Measurements from ENCODE around the gene ATP6V0C.
"Not testable (repeated sequence)": the region's sequence is repeated elsewhere in the genome, so short reads cannot be mapped to it uniquely, and the experiment has no call there.

Gene ATP6V0C

DNA sequence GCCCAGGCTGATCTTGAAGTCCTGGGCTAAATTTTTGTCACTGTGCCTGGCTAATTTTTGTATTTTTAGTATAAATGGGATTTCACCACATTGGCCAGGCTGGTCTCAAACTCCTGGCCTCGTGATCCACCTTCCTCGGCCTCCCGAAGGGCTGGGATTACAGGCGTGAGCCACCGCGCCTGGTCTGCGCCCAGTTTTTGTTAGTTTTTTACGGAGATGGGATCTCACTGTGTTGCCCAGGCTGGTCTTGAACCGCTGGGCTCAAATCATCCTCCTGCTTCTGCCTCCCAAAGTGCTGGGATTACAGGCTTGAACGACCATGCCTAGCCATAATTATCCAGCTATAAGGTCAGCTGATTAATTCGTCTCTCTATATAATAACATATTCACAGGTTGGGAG lies 20.2 kb downstream of the ATP6V0C start:
- TF ChIP-seq, protein P1, sequence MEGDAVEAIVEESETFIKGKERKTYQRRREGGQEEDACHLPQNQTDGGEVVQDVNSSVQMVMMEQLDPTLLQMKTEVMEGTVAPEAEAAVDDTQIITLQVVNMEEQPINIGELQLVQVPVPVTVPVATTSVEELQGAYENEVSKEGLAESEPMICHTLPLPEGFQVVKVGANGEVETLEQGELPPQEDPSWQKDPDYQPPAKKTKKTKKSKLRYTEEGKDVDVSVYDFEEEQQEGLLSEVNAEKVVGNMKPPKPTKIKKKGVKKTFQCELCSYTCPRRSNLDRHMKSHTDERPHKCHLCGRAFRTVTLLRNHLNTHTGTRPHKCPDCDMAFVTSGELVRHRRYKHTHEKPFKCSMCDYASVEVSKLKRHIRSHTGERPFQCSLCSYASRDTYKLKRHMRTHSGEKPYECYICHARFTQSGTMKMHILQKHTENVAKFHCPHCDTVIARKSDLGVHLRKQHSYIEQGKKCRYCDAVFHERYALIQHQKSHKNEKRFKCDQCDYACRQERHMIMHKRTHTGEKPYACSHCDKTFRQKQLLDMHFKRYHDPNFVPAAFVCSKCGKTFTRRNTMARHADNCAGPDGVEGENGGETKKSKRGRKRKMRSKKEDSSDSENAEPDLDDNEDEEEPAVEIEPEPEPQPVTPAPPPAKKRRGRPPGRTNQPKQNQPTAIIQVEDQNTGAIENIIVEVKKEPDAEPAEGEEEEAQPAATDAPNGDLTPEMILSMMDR (IDR thresholded peaks at IDR 0.05; ENCODE audit: low read depth, low read length): no peak

DNA sequence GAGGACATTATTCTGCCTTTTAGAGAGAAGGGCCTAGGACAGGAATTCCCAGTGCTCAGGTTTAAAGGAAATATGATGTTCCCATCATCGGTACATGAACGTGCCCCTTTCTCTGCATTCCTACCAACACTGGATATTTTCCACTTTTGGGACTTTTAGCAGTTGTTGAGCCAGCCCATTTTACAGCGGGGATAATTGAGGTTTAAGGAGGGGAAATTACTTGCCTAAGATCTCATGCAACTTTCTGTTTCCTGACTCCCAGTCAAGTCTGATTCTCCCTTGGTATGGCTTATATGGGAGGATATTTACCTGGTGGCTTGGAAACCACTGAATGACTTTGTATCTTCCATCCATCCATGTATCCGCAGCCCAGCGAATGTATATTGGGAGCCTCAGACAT lies 20.6 kb downstream of the ATP6V0C start:
- H3K4me3 ChIP-seq (ENCODE audit: low read depth, low read length): not testable (repeated sequence)

More for the DNA sequence above, 20.2 kb downstream of the ATP6V0C start:
- no peak overlapping the region for H3K4me3 ChIP-seq (ENCODE audit: low read depth, low read length)

DNA sequence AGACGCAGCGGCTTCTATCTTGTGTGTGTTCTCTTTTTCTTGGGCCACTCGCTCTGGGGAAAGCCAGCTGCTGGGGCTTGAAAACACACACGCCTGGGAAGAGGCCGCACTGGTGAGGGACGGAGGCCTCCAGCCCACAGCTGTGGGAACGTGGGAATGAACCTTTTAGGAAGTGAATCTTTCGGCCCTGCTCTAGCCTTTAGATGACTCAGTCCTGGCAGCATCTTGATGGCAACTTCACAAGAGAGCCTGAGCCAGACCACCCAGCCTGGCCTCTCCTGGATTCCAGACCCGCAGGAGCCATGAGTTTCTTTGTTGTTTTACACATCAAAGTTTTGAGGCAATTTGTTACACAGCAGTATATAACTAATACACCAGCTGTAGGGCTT lies 21.9 kb downstream of the ATP6V0C start:
- H3K4me3 ChIP-seq (ENCODE audit: low read depth, low read length): no peak overlapping the region
- TF ChIP-seq, protein P1 (IDR thresholded peaks at IDR 0.05; ENCODE audit: low read depth, low read length): no peak

DNA sequence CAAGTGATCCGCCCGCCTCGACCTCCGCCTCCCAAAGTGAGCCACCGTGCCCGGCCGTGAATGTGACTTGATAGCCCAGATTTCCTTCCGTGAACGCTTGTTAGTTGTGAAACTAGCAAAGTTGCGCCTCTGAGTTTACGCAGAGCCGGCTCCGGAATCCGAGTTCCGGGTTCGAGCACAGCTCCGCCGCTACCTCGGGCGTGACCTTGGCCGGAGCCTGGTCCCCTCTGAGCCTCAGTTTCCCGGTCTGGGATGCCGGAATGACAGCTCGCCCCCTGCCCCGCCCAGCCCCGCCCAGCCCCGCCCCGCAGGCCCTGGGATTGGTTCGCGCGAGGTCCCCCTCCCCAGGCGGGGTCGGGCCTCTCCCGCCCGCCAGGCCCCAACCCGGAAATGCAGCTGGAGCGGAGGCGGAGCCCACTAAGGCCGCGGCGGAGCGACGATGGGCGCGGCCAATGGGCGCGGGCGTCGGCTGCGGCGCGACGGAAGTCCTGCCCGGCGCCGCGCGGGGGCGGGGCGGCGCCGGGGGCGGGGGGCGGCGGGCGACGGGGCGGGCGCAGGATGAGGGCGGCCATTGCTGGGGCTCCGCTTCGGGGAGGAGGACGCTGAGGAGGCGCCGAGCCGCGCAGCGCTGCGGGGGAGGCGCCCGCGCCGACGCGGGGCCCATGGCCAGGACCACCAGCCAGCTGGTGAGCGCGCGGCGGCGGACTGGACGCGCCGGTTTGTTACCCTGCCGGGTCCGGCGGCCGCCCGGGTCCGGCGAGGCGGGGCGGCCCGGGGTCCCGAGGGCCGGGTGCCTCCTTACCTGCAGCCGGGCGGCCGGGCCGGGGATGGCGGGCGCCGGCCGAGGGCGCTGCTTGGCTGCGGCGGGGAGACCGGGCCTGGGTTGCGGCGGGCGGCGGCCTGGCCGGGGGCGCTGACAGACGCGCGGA lies 24.0 kb downstream of the ATP6V0C start, which contains the start of gene PDPK1:
TSS of gene PDPK1 (plus strand) at position 571 of the 929 bp plus-strand sequence. CDS start at position 663, 92 bp downstream.
- H3K4me3 ChIP-seq (ENCODE audit: low read depth, low read length): peak within 1 kb of the TSS; percentile 67
- TF ChIP-seq, protein P1 (IDR thresholded peaks at IDR 0.05; ENCODE audit: low read depth, low read length): no peak

DNA sequence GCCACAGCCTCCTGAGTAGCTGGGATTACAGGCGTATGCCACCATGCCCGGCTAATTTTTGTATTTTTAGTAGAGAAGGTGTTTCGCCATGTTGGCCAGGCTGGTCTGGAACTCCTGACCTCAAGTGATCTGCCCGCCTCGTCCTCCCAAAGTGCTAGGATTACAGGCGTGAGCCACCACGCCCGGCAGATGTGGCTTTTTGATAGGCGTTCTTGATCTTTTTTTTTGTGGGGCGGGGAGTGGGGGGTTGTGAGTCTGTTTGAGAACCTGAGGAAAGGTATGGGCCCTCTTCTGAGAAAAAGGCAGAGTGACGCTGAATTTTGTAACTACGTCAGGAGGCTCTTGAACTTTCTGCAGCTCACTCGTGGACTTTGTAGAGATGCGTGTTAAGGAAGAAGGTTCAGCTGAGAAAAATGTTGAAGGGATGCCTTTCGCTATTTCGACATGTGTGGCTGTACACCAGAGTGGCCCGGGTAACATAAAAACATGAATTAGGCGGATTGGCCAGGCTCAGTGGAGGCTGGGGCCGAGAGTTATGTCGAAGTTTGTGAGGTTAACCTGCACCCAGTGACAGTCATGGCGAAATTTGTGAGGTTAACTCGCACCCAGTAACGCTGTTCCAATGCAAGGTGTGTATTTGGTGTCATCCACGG lies 25.6 kb downstream of the ATP6V0C start:
- H3K4me3 ChIP-seq (ENCODE audit: low read depth, low read length): peak overlapping the region; percentile 63

DNA sequence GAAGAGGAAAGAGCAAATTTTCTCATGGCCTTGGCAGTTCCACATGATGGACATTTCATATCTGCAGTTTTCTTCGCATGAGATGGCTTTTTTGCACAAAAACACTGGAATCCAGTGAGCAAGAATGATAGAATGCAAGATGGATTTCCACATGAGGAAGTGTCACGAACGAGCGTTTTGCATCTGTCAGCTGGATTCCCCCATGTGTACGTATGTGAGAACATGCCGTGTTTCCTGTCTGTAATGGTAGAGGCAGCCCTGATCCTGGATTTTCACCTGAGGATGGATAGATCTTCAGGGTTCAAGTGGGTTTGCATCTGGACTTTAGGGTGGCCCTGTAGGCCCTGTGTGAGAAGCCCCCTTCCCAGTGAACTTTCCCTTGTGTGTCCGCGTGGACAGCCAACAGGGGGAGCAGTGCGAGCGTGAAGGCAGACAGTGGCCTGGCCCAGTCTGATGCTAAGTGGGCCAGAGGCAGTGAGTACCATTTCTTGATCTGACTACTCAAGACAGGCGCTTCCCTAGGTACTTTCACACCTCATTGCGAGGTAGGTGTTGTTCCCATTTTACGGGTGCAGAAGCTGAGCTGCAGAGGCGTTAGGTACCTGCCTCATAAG lies 26.2 kb downstream of the ATP6V0C start:
- TF ChIP-seq, protein P1 (IDR thresholded peaks at IDR 0.05; ENCODE audit: low read depth, low read length): peak; percentile 26
- H3K4me3 ChIP-seq (ENCODE audit: low read depth, low read length): not testable (repeated sequence)

DNA sequence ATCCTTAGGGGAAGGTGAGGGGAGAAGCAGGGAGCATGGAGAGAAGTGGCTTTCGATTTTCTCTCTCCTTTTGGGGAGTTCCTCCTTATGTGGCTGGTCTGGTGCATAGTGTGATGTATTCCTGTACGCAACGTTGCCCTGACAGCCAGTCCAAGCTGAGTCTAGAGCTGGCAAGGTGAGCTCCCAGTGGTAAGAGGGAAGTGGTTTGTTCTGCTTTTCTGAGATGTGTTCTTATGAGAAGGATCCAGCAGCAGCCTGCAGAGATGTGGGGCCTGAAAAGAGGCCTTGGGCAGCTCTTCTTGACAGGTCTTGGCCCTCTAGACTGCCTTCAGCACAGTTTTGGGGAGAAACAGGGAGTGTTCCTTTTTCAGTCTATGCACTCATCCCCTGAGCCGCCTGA lies 27.2 kb downstream of the ATP6V0C start:
- not testable (repeated sequence) for H3K4me3 ChIP-seq (ENCODE audit: low read depth, low read length)

DNA sequence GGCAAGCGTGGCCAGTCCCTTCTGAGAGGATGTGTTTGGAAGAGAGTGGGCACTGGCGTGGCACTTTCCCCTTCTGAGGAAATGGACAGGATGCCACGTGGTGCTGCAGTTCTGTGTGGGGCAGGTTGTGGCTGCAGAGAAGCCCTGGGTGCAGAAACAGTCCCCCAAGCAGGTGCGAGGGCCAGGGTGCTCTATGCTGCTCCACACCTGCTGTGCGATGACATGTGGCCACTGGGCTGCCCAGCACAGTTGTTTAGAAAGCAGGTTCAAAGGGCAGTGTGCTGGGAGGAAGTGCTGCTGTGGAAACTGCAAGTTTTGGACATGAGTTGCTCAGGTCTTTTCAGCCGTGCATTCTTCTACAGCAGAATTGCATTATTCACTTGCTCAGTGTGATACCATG lies 27.7 kb downstream of the ATP6V0C start:
- H3K4me3 ChIP-seq (ENCODE audit: low read depth, low read length): not testable (repeated sequence)

DNA sequence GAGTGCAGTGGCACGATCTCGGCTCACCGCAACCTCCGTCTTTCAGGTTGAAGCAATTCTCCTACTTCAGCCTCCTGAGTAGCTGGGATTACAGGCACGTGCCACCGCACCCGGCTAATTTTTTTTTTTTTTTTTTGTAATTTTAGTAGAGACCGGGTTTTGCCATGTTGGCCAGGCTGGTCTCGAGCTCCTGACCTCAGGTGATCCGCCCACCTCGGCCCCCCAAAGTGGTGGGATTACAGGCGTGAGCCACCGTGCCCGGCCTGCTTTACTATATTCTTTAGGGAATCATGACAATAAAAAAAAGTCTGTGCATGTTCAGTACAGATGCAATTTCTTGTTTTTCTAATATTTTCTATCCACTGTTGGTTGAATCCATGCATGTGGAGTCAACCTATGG lies 30.0 kb downstream of the ATP6V0C start:
- not testable (repeated sequence) for H3K4me3 ChIP-seq (ENCODE audit: low read depth, low read length)

DNA sequence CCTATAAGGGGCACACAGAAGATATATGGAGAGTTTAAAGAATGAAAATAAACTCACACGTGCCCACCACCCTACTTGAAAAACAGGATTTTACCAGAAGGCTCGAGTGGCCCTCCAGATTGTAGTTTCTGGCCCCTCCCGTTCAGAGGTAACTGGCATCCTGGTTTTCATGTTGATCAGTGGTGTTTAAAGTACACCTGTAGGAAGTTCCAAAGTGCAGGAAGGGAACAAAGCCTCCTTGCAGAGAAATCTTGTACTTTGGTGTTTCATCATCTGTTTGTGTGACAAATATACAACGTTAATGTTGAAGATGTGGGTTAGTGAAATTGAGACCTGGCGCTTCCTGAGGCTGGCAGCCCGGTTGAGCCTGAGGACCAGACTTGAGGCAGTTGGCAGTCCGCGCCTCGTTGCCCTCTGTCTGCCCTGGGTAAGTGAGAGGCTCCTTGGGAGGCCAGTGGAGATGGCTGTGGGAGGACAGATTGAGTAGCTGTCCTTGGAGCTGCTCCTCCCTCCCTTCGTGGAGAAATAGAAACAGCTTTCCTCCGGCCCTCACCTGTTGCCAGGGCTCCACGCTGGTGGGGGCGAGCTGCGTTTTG lies 36.6 kb downstream of the ATP6V0C start:
- not testable (repeated sequence) for H3K4me3 ChIP-seq (ENCODE audit: low read depth, low read length)

DNA sequence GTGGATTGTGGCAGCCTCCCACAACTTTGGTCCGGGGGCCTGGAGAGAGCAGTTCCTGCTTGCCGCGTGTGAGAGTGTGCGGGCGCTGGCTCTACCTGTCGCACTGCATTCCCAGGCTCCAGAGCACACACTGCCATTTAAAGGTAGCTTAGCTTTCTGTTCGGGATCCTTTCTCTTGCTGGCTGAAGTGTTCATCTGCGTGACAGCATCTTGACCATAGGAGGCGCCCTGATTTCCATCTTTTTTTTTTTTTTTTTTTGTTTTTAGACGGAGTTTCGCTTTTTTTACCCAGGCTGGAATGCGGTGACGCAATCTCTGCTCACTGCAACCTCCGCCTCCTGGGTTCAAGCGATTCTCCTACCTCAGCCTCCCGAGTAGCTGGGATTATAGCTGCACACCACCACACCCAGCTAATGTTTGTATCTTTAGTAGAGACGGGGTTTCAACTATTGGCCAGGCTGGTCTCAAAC lies 37.7 kb downstream of the ATP6V0C start:
- not testable (repeated sequence) for H3K4me3 ChIP-seq (ENCODE audit: low read depth, low read length)

DNA sequence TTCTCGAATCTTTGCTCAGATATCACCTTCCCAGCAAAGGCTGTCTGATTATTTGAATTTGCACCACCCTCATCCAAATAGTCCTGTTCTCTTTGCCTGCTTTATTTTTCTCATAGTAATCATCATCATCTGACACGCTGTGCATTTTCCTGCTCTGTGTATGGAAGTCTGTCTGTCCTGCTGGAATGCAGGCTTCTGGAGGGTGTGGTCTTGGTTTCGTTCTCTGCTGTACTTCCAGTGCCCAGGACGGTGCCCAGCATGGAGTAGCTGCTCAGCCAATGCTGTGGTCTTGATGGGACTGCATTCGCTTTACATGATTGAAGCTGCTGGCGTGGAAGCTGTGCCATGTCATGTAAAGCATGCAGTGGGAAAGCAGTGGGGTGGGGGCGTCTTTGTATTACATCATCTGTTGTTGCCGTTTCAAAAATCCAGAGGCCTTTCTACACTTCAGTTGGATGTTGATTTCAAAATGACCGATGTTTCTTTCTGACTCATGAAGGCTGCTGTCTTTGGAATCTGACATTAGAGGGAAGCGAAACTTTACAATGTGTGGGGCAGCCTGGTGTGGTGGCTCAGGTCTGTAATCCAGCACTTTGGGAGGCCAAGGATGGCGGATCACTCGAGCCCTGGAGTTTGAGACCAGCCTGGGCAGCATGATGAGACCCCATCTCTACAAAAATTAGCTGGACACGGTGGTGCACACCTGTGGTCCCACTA lies 41.1 kb downstream of the ATP6V0C start:
- not testable (repeated sequence) for H3K4me3 ChIP-seq (ENCODE audit: low read depth, low read length)

DNA sequence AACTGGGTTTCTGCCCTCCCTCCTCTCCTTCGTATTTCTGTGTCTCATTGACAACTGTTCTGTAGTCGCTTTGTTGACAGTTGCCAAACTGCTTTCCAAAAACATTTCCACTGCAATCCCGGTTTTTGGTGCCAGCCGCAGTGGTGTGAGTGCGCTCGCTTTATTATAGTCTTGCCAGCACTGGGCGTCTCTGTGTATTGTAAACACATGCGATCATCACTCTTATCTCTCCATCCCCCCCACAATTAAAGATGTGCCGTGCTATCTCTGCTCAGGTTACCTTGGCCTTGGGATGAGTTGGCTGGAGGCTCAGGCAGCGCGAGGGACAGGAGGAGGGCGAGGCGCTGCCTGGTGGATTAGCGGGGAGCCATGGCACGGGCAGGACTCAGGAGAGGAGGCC lies 43.4 kb downstream of the ATP6V0C start:
- not testable (repeated sequence) for H3K4me3 ChIP-seq (ENCODE audit: low read depth, low read length)

Measured in WI38 (cell line).